Right lobe of liver (tissue), 6 donors: ENCODE results near the gene RPP25. TPM values are rescaled to one million over a fixed set of nuclear protein-coding genes. Genes with fewer than 3 reads are reported as not detected.

Source experiments
- ATAC-seq, 4 donors: fragments of 200-7000 bp; cut with Tn5 transposase; one replicate each; pipeline ENCODE4 v1.9.1; 2020; ENCODE audit warnings: mild to moderate bottlenecking in 4 of 4, moderate library complexity in 4 of 4
- DNase-seq, 3 donors: peaks; one replicate each; pipeline ENCODE4 v3.0.0-alpha.2; 2020
- H3K27ac ChIP-seq, 3 donors: fragments of 200-600 bp; one replicate each; pipeline ENCODE4 v1.8.0; 2022
- H3K27me3 ChIP-seq, 2 donors: fragments of 200-600 bp; one replicate each; pipeline ENCODE4 v1.8.0; 2022
- H3K36me3 ChIP-seq, 4 donors: fragments of 200-600 bp; sonication (generic) in 1 of 4; one replicate each; pipeline versions ENCODE4 v1.5.1 to v1.8.0; 2017 to 2022; ENCODE audit warnings: control low read depth in 1 of 4
- H3K4me1 ChIP-seq, 4 donors: fragments of 200-600 bp; sonication (generic) in 1 of 4; one replicate each; pipeline versions ENCODE4 v1.5.1 to v1.8.0; 2017 to 2022; ENCODE audit warnings: control low read depth in 1 of 4
- H3K4me3 ChIP-seq, 3 donors: fragments of 200-600 bp; one replicate each; pipeline ENCODE4 v1.8.0; 2022
- H3K9me3 ChIP-seq, 4 donors: fragments of 200-600 bp; sonication (generic) in 1 of 4; one replicate each; pipeline versions ENCODE4 v1.5.1 to v1.8.0; 2017 to 2022; ENCODE audit warnings: control low read depth in 1 of 4
- POLR2A ChIP-seq: fragments of 450-650 bp; IDR thresholded peaks from one replicate; pipeline ENCODE4 v1.6.1; 2017; ENCODE audit warnings: antibody characterized with exemption, mild to moderate bottlenecking
- WGBS: methylation state at CpG from one replicate; pipeline ENCODE4 v1.1.6; 2018; ENCODE audit warnings: low coverage, low lambda C conversion rate; ENCODE audit not compliant: insufficient coverage; ENCODE audit errors: missing lambda C conversion rate; 5-methylcytosine and 5-hydroxymethylcytosine counted together
- intact Hi-C, 2 donors: fragments of 100-400 bp; cut with DNase I; formaldehyde crosslinking; loops; one replicate each; pipeline versions ENCODE4 v1.11.2 to v1.14.1; 2022
- total RNA-seq, 6 experiments: library from RNA; depleted of rRNA in 2 of 6; stranded (reverse); fragments of >200 nt in 2 of 6; fragmentation: NEBNext Ultra II Directional in 3 of 6; extraction: Animal tissue kit (Norgen Biotek cat#: 25700) in 3 of 6; gene quantifications; one replicate each; pipeline versions ENCODE4 v1.1.0 to v1.2.4, GENCODE V29; 2016 to 2023
- TF ChIP-seq, protein P1 (sequence below), 4 donors: fragments of 200-600 bp in 3 of 4; fragments of 450-650 bp in 1 of 4; IDR thresholded peaks; one replicate each; pipeline versions ENCODE4 v1.5.1 to v1.8.0; 2016 to 2022; ENCODE audit warnings: antibody characterized with exemption in 4 of 4, mild to moderate bottlenecking in 2 of 4
- donor health status: DM: no; HTN: yes; CAD: no.
- donor health status: DM: no; HTN: no; CAD: no.
- donor health status: DM: no; HTN: no; CAD: no.
- donor health status: DM: no; HTN: yes; CAD: no.
- donor health status: DM: no; HTN: yes; CAD: no.

The RPP25 gene
- total RNA-seq, 6 experiments from 2014 or later: 1.5 to 8.5 (median 2.4) TPM

DNA sequence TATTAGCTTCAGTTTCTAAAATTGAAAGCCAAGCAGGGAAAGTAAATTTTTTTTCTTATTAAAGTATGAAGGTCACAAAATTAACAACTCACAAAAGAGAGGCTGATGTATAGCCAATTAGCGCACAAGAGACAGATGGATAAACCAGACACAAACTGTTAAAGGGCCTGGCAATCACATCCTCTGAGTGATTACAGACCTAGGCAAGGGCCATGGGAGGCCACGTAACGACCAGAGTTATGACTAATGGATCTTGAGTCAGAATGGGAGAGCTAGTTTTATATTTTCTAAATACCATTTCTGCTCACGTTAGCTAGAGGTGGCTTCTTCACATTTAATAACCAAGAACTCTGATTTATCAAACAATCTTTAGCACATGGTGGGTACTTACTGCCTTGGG, 21.0 kb upstream of the RPP25 start:
- no peaks in the 10 kb centered on the region for H3K27me3 ChIP-seq
- WGBS: 39% methylated on average over 4 of the region's 4 CpGs
- H3K4me3 ChIP-seq: no peak overlapping the region

DNA sequence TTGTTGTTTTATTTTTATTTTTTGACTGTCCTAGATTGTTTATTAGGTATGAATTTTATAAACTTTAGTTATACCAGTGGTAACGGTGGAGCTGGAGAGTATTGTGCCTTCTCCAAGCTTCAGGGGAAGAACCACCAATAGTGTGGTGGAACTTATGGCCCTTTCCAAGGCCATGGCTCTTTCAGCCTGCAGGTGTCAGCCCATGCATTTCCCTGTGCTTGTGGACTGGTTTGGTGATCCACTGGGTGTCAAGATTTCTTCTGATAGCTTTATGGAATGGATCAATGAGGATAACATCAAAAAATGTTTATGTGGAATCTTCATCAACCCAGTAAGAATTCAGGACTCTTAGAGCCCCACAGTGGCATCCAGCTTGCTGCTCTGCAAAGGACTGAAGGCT, 19.6 kb upstream of the RPP25 start:
- TF ChIP-seq POLR2A: no peak
- TF ChIP-seq, protein P1, sequence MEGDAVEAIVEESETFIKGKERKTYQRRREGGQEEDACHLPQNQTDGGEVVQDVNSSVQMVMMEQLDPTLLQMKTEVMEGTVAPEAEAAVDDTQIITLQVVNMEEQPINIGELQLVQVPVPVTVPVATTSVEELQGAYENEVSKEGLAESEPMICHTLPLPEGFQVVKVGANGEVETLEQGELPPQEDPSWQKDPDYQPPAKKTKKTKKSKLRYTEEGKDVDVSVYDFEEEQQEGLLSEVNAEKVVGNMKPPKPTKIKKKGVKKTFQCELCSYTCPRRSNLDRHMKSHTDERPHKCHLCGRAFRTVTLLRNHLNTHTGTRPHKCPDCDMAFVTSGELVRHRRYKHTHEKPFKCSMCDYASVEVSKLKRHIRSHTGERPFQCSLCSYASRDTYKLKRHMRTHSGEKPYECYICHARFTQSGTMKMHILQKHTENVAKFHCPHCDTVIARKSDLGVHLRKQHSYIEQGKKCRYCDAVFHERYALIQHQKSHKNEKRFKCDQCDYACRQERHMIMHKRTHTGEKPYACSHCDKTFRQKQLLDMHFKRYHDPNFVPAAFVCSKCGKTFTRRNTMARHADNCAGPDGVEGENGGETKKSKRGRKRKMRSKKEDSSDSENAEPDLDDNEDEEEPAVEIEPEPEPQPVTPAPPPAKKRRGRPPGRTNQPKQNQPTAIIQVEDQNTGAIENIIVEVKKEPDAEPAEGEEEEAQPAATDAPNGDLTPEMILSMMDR (IDR thresholded peaks at IDR 0.05): peak in 2 of 4 donors; percentile 8 to 27
- intact Hi-C loops: no loop called here
- WGBS: 60% methylated on average over 1 of the region's 1 CpG

More for the DNA sequence above, 21.0 kb upstream of the RPP25 start:
- Histone ChIP-seq H3K4me1 (no peaks in the 10 kb centered on the region), H3K27ac (no peak overlapping the region), H3K36me3 (no peaks in the 10 kb centered on the region), H3K9me3 (no peaks in the 10 kb centered on the region)
- ATAC-seq (no peak), DNase-seq (no peak)
- intact Hi-C loops: no loop called here
- TF ChIP-seq, protein P1 (IDR thresholded peaks at IDR 0.05): no peak
- TF ChIP-seq POLR2A: no peak

DNA sequence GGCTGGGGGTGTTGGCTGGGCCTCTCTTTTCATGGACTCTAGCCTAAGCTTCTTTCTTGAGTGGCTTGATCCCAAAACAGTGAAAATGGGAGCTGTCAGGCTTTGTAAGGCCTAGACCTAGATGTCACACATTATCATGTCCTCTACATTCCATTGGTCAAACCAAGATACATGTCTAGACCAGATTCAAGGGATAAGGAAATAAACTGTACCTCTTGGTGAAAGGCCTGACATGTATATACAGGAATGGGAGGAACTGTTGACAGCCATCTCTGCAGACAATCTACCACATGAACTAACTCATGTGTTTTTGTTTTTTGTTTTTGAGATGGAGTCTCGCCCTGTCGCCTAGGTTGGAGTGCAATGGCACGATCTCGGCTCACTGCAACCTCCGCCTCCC, 11.1 kb upstream of the RPP25 start:
- 98% methylated on average over 5 of the region's 5 CpGs for WGBS
- intact Hi-C loops: no loop called here
- ATAC-seq (no peak), DNase-seq (no peak)
- no peak overlapping the region for H3K4me3 ChIP-seq
- H3K36me3 ChIP-seq: no peaks in the 10 kb centered on the region
- H3K27me3 ChIP-seq: no peaks in the 10 kb centered on the region
- TF ChIP-seq POLR2A: no peak
- TF ChIP-seq, protein P1 (IDR thresholded peaks at IDR 0.05): no peak
- no peaks in the 10 kb centered on the region for H3K9me3 ChIP-seq
- no peak overlapping the region for H3K27ac ChIP-seq
- no peaks in the 10 kb centered on the region for H3K4me1 ChIP-seq

More for the DNA sequence above, 19.6 kb upstream of the RPP25 start:
- no peaks in the 10 kb centered on the region for H3K4me1 ChIP-seq
- no peak overlapping the region for H3K27ac ChIP-seq
- no peaks in the 10 kb centered on the region for H3K36me3 ChIP-seq
- no peaks in the 10 kb centered on the region for H3K9me3 ChIP-seq
- ATAC-seq (no peak), DNase-seq (no peak)
- no peak overlapping the region for H3K4me3 ChIP-seq
- H3K27me3 ChIP-seq: no peaks in the 10 kb centered on the region

DNA sequence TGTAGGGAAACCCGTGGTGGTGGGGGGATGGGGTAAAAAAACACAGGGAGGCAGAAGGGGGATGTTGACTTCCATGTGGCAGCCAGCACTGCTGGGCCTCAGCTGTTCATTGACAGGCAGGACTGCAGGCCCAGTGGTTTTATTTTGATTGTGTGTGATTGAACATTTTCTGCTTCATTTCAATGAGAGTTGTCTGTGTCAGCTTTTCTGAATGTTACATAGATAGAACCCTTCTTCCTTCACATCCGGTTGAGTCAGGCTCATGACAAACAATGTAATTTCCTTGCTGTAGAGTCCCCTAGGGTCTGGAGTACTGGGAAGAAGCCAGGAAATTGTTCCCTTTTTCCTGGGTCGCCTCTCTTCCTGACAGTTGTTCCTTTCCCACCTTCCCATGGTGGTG, 8.2 kb upstream of the RPP25 start:
- Histone ChIP-seq H3K27ac (peak overlapping the region in 1 of 3 donors; percentile 47), H3K36me3 (no peaks in the 10 kb centered on the region)
- intact Hi-C loops: no loop called here

More for the DNA sequence above, 8.2 kb upstream of the RPP25 start:
- Histone ChIP-seq H3K27me3 (no peaks in the 10 kb centered on the region), H3K4me3 (no peak overlapping the region), H3K9me3 (no peaks in the 10 kb centered on the region), H3K4me1 (no peaks in the 10 kb centered on the region)
- TF ChIP-seq, protein P1 (IDR thresholded peaks at IDR 0.05): no peak
- no peak for TF ChIP-seq POLR2A
- no peak for DNase-seq
- peak; percentile 57 to 77 (median 72) for ATAC-seq
- 9% methylated on average over 3 of the region's 3 CpGs for WGBS
